Measurements from ENCODE around the gene MTHFSD.

Gene MTHFSD

GRCh38 chr16:86510465-86511261 is 44.4 kb downstream of the MTHFSD start, which contains the start of gene FOXF1:
FOXF1 (plus strand) TSS chr16:86510527; CDS start chr16:86510570, 43 bp downstream.
- DNase-seq, result no peak

DNA sequence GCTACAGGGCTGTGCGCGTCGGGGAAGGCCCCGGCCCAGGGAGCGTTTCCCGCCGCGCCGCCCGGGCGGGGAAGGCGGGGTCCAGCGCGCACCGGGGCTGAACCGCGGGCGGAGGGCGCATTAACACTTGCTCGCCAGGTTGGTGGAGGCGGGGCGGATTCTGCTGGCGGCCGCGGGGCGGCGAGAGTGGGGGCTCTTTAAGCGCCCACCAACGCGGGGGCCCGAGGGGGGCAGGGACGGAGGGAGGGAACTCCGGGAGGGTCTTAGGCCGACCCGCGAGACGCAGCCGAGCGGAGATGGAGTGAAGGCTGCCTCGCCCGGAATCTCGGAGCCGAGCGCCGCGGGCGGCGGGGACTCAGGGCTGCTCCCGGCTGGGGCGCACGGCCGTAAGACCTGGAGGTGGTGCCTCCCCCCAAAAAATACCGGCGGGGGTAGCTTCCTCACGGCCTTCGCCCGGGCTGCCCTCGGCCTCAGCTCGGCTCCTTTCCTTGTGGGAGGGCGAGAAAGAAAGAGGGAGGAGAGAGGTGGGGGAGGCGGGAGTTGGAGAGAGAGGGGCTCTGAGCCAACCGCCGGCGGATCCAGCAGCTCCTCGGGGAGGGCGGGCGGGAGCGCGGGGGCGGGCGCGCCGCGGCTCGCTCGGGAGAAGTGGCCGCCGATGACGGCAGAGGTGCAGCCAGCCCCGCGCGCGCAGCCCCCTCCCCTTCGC is 45.1 kb downstream of the MTHFSD start:
- no peak for DNase-seq

GRCh38 chr16:86508947-86509758 is 45.9 kb downstream of the MTHFSD start:
- no peak for DNase-seq

- DNase-seq, result no peak
Observed at GRCh38 chr16:86508028-86508946, 46.7 kb downstream of the MTHFSD start.

DNA sequence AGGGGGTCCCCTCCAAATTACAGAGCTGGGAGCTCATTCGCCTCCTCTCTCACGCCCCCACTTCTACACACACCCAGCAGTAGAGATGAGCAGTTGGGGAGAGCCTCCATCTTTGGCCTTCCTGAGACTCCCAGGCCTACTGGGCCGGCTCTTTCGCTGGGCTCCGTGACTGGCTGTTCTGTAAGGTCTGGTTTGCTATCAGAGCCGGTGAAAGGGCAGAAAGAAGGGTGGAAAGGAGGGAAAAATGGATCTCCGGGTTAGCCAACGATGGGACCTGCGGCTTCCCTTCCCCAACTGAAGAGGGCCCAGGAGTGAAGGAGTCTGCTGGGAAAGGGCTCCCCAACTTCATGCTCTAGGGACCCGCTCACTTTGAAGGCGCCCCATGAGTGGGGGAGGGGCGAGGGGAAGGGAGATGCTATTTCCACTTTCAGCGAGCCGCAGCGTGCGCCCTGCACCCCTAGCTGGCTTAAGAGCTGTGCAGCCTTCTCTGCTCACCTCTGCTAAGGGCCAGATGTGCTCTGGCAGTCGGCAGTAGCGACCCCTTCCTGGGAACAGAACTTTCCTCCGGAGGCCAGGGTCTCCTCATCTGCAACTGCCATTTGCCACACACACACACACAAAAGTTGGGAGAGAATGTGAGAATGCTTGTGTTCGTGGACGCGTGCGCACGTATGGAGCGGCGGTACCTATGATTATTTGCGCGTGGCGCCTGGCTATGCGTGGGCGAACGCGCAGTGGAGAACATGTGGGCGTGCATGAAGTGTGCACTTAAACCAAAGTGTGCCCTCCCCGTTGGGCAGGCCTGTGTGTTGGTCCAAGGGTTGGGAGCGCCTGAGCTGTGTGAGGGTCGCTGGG is 47.6 kb downstream of the MTHFSD start:
- DNase-seq, result no peak

GRCh38 chr16:86505899-86506864 is 48.9 kb downstream of the MTHFSD start:
- no peak for DNase-seq

DNA sequence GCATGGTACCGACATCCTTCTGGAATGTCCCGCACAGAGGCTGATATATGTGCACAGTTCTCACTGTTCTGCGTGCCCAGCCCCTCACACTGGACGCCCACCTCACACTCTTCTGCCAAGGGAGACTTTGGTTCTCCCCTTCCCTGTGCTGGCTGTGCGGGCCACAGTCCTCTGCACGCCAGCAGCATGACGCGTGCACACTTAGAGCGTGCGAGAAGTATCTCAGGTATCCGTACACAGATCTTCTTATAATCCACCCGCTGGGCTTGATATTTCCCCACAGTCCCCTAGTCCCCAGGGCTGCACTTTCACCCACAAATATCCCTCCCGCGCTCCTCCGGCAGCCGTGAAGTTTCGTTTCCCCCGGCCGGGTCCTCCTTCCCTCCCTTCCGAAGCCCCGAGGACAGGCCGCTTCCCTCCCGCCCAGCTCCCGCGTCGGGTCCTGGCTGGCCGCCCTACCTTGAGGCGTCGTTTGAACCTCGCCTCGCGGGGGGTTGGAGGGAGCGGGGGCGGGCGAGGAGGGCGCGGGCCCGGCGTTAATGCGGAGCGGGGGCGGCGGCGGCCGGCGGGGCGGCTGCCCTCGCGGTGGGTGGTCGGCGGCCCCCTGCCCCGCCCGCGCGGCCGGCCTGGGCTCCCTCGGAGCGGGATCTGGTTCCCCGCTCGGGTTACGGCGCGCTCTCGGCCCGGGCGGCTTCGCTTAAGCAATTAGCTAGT is 49.7 kb downstream of the MTHFSD start:
- no peak for DNase-seq

DNA sequence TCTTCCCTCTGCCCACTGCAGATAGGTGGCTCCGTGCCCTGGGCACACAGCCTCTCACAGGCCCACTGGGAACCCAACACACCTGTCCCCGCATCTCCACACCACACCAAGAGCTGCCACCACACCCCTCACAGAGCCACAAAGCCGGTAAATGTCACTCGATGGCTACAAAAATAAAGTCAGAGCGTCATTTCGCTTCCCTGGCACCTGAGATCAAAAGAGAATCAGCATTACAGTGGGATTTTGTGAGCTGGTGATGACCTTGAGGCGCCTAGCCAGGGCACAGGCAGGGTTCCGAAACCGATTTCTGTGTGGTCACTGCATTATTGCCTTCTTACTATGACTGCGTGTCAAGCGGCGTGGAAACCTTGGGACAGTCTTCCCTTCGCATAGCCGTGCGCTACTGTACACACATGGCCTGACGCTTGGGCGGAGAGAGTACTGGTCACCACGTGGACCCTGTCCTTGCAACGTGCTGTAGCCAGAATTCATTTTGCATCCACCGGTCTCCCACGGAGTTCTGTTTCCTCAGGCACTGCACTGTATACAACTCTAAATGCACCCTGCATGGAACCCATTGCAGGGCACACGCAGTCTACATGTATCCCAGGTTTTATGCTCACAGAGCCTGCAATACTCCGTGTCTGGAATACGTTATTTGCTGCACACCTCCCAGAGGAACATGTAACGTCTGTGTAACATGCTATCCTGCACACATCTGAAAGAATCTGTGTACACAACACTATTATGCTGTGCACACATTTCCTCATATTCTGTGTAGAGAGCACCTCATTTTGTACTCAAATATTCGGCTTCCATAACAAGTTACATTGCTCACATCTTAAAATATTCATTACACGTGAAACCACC is 50.5 kb downstream of the MTHFSD start:
- DNase-seq, result no peak

GRCh38 chr16:86503830-86504229 is 51.2 kb downstream of the MTHFSD start:
- no peak for DNase-seq

GRCh38 chr16:86502856-86503748 is 51.9 kb downstream of the MTHFSD start:
- no peak for DNase-seq

- DNase-seq, result no peak
Observed at GRCh38 chr16:86501989-86502855, 52.8 kb downstream of the MTHFSD start.

DNA sequence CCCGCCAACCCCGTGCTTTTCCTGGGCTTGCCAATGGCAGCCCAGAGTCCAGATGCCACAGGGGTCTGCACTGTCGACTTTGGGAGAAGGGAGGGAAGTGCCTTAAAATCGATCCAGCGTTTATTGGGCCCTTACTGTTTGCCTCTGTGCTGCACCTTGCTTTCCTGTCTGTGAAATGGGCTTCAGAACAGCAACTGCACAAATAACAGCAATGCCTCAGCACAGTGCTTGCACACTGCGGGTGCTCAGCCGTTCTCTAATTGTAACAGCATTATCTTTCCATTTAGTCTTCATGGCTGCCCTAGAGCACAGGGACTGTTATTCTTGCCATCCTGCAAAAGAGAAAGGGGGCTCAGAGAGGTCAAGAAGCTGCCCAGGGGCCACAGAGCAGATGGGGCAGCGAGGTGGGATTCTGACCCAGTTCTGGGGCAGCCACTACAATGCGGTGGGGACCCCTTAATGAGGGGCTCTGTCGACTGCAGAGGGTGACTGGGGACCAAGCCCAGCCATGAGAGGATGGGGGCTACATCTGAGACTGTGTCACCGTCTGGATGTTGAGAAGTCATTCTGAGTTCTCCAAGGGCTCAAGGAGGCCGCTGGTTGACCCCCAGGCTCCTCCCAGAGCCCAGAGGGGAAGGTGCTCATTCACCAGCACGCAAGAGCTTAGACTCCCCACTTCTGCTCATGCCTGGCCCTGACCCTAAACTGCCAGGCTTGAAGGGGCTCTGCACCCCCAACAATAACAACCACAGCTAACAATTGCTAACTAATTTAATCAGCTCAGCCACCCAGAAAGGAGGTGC is 54.1 kb downstream of the MTHFSD start:
- DNase-seq, result no peak

DNA sequence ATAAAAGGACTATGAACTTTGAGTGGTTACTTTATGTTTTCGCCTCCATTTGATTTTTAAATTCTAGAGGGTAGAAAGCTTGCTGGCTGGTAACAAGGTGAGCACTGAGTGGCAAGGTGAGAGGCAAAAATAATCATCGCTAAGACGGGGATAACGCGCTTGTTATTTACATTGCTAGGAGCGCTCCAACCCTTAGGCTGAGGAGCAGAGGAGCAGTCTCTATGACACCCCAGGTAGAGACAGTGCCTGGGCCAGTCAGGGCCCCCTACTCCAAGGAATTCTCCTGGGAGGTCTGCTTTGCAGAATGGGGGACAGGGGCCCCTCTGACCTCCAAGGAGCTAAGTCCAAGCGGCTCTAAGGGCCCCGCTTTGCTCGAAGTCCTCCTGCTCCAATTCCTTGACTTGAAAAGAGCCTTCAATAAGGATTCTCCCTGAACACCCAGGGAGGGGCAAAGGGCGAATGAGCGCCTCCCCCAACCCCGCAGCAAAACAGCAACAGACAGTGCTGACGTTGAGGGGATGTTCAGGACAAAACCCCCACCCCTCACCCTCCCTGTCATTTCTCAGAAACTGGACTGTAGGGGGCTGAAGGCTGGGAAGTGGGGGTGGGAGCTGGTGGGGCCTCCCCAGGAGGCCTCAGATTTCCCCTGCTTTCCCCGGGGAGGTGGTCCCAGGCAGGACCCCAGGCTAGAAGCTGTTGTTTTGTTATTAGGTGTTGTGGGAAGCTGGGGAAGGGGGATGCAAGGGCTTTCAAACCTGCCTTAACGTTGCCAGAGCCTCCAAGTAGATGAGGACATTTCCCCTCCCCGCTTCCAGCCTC is 54.9 kb downstream of the MTHFSD start:
- DNase-seq, result no peak

DNA sequence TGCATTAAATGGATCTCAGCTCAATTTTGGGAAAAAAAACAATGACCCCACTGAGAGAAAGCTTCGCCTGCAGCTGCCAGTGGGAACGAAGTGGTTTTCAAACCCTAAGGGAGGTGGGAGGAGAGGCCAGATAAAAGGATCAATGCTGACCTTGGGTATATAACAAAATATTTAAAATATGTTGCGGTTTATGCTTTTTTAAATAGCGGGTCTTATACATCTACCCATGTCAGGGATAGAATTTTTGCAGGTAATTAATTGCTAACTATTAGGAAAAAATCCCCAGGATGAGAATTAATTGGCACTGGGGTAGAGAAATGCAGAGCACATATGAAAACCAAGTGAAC is 55.6 kb downstream of the MTHFSD start:
- no peak for DNase-seq

Data from SHP77 treated with DMSO at 0.1 percent for 48 hours (cell line).